OCI-LY1 (cell line): ENCODE results near the gene VCL.

Experiments used
- H2AFZ ChIP-seq: fragments of 200-600 bp; sonication (generic), shearing (Covaris generic); 2 replicates; pipeline ENCODE4 v1.6.0; 2014; ENCODE audit warnings: antibody characterized with exemption, mild to moderate bottlenecking, low read length
- H3F3A ChIP-seq: fragments of 200-600 bp; sonication (generic), shearing (Covaris generic); 2 replicates; pipeline ENCODE4 v1.6.0; 2014; ENCODE audit warnings: mild to moderate bottlenecking, antibody characterized with exemption, low read length, moderate library complexity; ENCODE audit not compliant: insufficient read depth
- H3K27ac ChIP-seq: fragments of 200-600 bp; sonication (generic); 2 replicates; pipeline ENCODE4 v1.5.1; 2014; ENCODE audit warnings: low read length, mixed run types, mild to moderate bottlenecking, low read depth; ENCODE audit not compliant: poor library complexity, severe bottlenecking
- H3K27me3 ChIP-seq: fragments of 200-600 bp; sonication (generic); 2 replicates; pipeline ENCODE4 v1.6.0; 2014; ENCODE audit warnings: antibody characterized with exemption, mild to moderate bottlenecking, low read length, moderate library complexity; ENCODE audit not compliant: insufficient read depth
- H3K36me3 ChIP-seq: fragments of 200-600 bp; sonication (generic); 2 replicates; pipeline ENCODE4 v1.6.1; 2014; ENCODE audit warnings: mild to moderate bottlenecking, antibody characterized with exemption, low read length, moderate library complexity, mixed read lengths; ENCODE audit not compliant: insufficient read depth
- H3K4me1 ChIP-seq: fragments of 200-600 bp; sonication (generic); 2 replicates; pipeline ENCODE4 v1.5.1; 2014; ENCODE audit warnings: mild to moderate bottlenecking, low read length, moderate library complexity; ENCODE audit not compliant: insufficient read depth, severe bottlenecking
- H3K4me2 ChIP-seq: fragments of 200-600 bp; sonication (generic), shearing (Covaris generic); 2 replicates; pipeline ENCODE4 v1.6.1; 2014; ENCODE audit warnings: low read length
- H3K4me3 ChIP-seq: fragments of 200-600 bp; sonication (generic); 2 replicates; pipeline ENCODE4 v1.5.1; 2014; ENCODE audit warnings: low read length, low read depth, mild to moderate bottlenecking, mixed read lengths; ENCODE audit not compliant: poor library complexity, severe bottlenecking
- H3K79me2 ChIP-seq: fragments of 200-600 bp; shearing (Covaris generic); 2 replicates; pipeline ENCODE4 v1.6.1; 2016; ENCODE audit warnings: mixed run types, low read length, mixed read lengths; ENCODE audit not compliant: insufficient read depth
- H3K9ac ChIP-seq: fragments of 200-600 bp; sonication (generic), shearing (Covaris generic); 2 replicates; pipeline ENCODE4 v1.6.1; 2014; ENCODE audit warnings: mild to moderate bottlenecking, low read length, mixed read lengths
- H3K9me2 ChIP-seq: fragments of 200-600 bp; sonication (generic), shearing (Covaris generic); 2 replicates; pipeline ENCODE4 v1.6.1; 2014; ENCODE audit warnings: low read depth, mild to moderate bottlenecking, low read length, mixed read lengths
- H3K9me3 ChIP-seq: fragments of 200-600 bp; shearing (Covaris generic); 2 replicates; pipeline ENCODE4 v1.6.1; 2014; ENCODE audit warnings: low read length, mixed read lengths
- H4K20me1 ChIP-seq: fragments of 200-600 bp; sonication (generic), shearing (Covaris generic); 2 replicates; pipeline ENCODE4 v1.6.0; 2016; ENCODE audit warnings: mild to moderate bottlenecking, low read length; ENCODE audit not compliant: insufficient read depth
- CTCF ChIP-seq: fragments of 200-600 bp; sonication (generic), shearing (Covaris generic); IDR thresholded peaks from 2 replicates; pipeline ENCODE4 v1.5.1; 2017; ENCODE audit warnings: mild to moderate bottlenecking, antibody characterized with exemption, low read length, moderate library complexity, mixed read lengths
- EZH2 ChIP-seq: fragments of 200-600 bp; sonication (generic), shearing (Covaris generic); IDR thresholded peaks from 2 replicates; pipeline ENCODE4 v1.8.0; 2017; ENCODE audit warnings: borderline replicate concordance, mixed run types, mild to moderate bottlenecking, antibody characterized with exemption, low read length, moderate library complexity, mixed read lengths

Gene VCL

DNA sequence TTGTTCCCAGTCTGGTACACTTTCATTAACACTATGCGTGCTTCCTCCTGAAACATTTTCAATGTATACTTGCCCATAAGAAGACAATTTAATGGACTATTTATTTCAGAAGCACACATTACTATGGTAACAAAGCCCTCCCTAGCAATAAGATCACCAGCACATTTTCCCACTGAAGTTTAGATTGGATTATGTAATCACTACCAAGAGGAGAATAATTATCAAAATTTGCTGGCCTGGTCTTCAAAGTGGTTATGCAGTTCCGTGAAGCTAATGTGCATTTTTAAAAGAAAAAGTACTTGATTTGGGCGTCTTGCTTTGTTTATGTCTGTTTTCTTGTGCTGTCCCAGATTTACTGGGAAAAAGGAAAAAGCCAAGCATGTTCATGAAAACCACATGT is 90.8 kb downstream of the VCL start:
- TF ChIP-seq EZH2 (no peak), CTCF (no peak)
- no peaks in the 10 kb centered on the region for H3F3A ChIP-seq
- H3K4me1 ChIP-seq, result no peaks in the 10 kb centered on the region
- H4K20me1 ChIP-seq, result no peaks in the 10 kb centered on the region
- no peaks in the 10 kb centered on the region for H3K27me3 ChIP-seq
- H3K4me2 ChIP-seq, result no peak overlapping the region
- H3K27ac ChIP-seq, result no peak overlapping the region
- no peaks in the 10 kb centered on the region; the same call in 1 of the 2 replicates for H3K9me2 ChIP-seq
- no peaks in the 10 kb centered on the region for H3K9me3 ChIP-seq
- no peaks in the 10 kb centered on the region for H3K79me2 ChIP-seq
- H3K9ac ChIP-seq, result no peak overlapping the region
- H3K36me3 ChIP-seq, result no peaks in the 10 kb centered on the region
- no peak overlapping the region for H2AFZ ChIP-seq
- H3K4me3 ChIP-seq, result no peak overlapping the region

DNA sequence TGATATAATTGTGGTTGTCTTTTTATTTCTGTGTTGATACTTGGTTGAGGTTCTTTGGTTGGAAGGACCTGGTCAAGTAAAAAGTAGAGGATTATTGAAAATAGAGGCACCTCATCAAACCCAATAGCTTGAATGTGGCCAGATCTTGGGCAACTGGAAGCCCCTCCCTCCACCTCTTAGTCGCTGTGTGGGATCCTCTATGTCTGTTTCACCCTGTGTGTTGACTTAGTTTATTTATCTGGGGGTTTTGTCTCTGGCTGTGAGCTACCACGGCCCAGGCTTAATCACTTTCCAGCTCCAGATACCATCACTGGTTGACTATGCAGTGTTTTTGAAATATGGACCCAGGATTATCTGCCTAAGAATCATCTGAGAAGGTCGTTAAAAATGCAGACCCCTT is 94.5 kb downstream of the VCL start:
- H3K4me3 ChIP-seq, result no peak overlapping the region
- H3K9ac ChIP-seq, result no peak overlapping the region
- no peaks in the 10 kb centered on the region for H3K79me2 ChIP-seq
- H3K4me1 ChIP-seq, result peaks cover 8% of the 10 kb centered on the region
- H3F3A ChIP-seq, result 0 out of 2 replicates have a peak, but pooled peaks cover 4% of the 10 kb centered on the region
- H3K27ac ChIP-seq, result no peak overlapping the region
- H4K20me1 ChIP-seq, result no peaks in the 10 kb centered on the region
- no peaks in the 10 kb centered on the region for H3K27me3 ChIP-seq
- H2AFZ ChIP-seq, result no peak overlapping the region
- H3K4me2 ChIP-seq, result no peak overlapping the region
- no peaks in the 10 kb centered on the region for H3K9me3 ChIP-seq
- TF ChIP-seq CTCF (no peak), EZH2 (no peak)
- no peaks in the 10 kb centered on the region for H3K9me2 ChIP-seq
- H3K36me3 ChIP-seq, result no peaks in the 10 kb centered on the region

DNA sequence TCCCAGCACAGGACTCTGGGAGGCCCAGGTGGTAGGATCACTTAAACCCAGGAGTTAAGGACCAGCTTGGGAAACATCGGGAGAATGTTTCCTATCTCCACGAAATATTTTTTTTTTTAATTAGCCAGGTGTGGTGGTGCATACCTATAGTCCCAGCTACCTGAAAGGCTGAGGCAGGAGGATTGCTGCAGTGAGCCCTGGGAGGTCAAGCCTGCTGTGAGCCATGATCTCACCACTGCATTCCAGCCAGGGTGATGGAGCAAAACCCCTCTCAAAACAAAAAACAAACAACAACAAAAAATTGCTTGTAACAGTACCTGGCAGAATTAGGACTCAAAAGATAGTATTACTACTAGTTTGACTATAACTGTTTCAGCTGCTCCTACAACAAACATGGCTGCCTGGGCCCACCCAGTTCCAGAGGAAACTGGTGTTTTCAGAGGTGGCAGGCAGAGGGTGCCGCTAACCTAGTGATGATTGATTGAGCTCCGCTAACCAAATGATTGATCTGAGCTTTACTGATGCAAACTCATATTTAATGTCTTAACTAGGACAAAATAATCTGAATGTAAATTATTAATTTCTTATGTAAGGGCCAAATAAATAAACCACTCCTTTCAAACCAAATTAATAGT is 95.7 kb downstream of the VCL start:
- Histone ChIP-seq H4K20me1 (no peaks in the 10 kb centered on the region), H3K27ac (no peak overlapping the region), H3K9ac (no peak overlapping the region), H3K79me2 (no peaks in the 10 kb centered on the region), H3K27me3 (no peaks in the 10 kb centered on the region), H3K4me1 (peaks cover 9% of the 10 kb centered on the region), H3K36me3 (peaks cover 6% of the 10 kb centered on the region; the same call in 1 of the 2 replicates), H3K4me3 (no peak overlapping the region), H3K9me2 (no peaks in the 10 kb centered on the region), H3F3A (0 out of 2 replicates have a peak, but pooled peaks cover 4% of the 10 kb centered on the region), H2AFZ (no peak overlapping the region), H3K4me2 (no peak overlapping the region), H3K9me3 (no peaks in the 10 kb centered on the region)
- TF ChIP-seq CTCF, result no peak
- no peak for TF ChIP-seq EZH2
